ENCODE measurements around the gene OR5D13.

OR5D13 gene, protein sequence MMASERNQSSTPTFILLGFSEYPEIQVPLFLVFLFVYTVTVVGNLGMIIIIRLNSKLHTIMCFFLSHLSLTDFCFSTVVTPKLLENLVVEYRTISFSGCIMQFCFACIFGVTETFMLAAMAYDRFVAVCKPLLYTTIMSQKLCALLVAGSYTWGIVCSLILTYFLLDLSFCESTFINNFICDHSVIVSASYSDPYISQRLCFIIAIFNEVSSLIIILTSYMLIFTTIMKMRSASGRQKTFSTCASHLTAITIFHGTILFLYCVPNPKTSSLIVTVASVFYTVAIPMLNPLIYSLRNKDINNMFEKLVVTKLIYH

GRCh38 chr11:55773138-55773537, at the start of gene OR5D13:
TSS of gene OR5D13 (plus strand) at chr11:55773438. CDS start at chr11:55773438, 0 bp downstream.
- no peaks in the 10 kb centered on the region for H3K36me3 ChIP-seq
- no peak within 1 kb of the TSS for H3K4me3 ChIP-seq (ENCODE audit: low read depth, low read length)
- no peak for DNase-seq
- H3K27ac ChIP-seq = no peak within 1 kb of the TSS
- peaks cover 3% of the 10 kb centered on the region for H3K27me3 ChIP-seq (ENCODE audit: insufficient read depth, low read depth, severe bottlenecking)
- no peak for TF ChIP-seq CTCF (IDR thresholded peaks at IDR 0.05; ENCODE audit: low read depth, low read length)
- H3K9me3 ChIP-seq (ENCODE audit: severe bottlenecking) = no peaks in the 10 kb centered on the region

DNA sequence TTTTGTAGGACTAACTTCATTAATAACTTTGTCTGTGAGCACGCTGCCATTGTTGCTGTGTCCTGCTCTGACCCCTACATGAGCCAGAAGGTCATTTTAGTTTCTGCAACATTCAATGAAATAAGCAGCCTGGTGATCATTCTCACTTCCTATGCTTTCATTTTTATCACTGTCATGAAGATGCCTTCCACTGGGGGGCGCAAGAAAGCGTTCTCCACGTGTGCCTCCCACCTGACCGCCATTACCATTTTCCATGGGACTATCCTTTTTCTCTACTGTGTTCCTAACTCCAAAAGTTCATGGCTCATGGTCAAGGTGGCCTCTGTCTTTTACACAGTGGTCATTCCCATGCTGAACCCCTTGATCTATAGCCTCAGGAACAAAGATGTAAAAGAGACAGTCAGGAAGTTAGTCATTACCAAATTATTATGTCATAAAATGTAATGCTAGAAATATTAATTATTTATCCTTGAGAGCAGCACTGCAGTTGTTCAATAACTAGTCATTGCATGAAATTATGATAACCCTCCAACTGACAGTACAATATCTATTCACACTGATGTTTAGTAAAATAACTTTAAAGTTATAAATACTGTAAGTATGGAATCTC, 46.4 kb upstream of the OR5D13 start:
- no peak overlapping the region for H3K4me3 ChIP-seq (ENCODE audit: low read depth, low read length)
- H3K27me3 ChIP-seq (ENCODE audit: insufficient read depth, low read depth, severe bottlenecking) = peaks cover 22% of the 10 kb centered on the region
- DNase-seq = peak; percentile 13
- no peaks in the 10 kb centered on the region for H3K36me3 ChIP-seq
- H3K27ac ChIP-seq = no peak overlapping the region
- no peaks in the 10 kb centered on the region for H3K9me3 ChIP-seq (ENCODE audit: severe bottlenecking)
- peak; percentile 39; the same call in 1 of the 2 replicates for TF ChIP-seq CTCF (IDR thresholded peaks at IDR 0.05; ENCODE audit: low read depth, low read length)

- H3K36me3 ChIP-seq = no peaks in the 10 kb centered on the region
- no peak overlapping the region for H3K4me3 ChIP-seq (ENCODE audit: low read depth, low read length)
- no peak overlapping the region for H3K27ac ChIP-seq
- DNase-seq = no peak
- no peaks in the 10 kb centered on the region for H3K9me3 ChIP-seq (ENCODE audit: severe bottlenecking)
- H3K27me3 ChIP-seq (ENCODE audit: insufficient read depth, low read depth, severe bottlenecking) = peaks cover 18% of the 10 kb centered on the region
- TF ChIP-seq CTCF (IDR thresholded peaks at IDR 0.05; ENCODE audit: low read depth, low read length) = no peak
Observed at GRCh38 chr11:55732936-55733335, 40.3 kb upstream of the OR5D13 start.

DNA sequence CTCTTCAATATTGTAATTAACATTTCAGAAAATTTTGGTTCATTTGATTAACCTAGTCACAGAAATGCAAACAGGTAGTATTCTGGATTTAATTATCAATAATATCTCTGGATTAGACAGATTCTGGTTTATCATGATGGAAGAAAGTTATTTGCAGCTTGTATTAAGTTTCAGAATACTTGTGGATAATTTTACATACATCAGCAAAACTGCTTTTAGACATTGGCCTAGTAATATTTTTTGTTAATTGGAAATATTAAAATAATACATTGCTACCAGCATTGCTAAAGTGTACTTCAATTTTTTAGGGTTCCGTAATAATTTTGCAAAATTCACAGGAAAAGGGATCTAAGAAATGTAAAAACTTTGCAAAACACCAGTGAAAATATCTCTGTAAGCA, 18.4 kb downstream of the OR5D13 start:
- H3K4me3 ChIP-seq (ENCODE audit: low read depth, low read length) = no peak overlapping the region
- DNase-seq = no peak
- no peak overlapping the region for H3K27ac ChIP-seq
- TF ChIP-seq CTCF (IDR thresholded peaks at IDR 0.05; ENCODE audit: low read depth, low read length) = no peak
- H3K27me3 ChIP-seq (ENCODE audit: insufficient read depth, low read depth, severe bottlenecking) = peaks cover 6% of the 10 kb centered on the region
- no peaks in the 10 kb centered on the region for H3K36me3 ChIP-seq
- no peaks in the 10 kb centered on the region for H3K9me3 ChIP-seq (ENCODE audit: severe bottlenecking)

DNA sequence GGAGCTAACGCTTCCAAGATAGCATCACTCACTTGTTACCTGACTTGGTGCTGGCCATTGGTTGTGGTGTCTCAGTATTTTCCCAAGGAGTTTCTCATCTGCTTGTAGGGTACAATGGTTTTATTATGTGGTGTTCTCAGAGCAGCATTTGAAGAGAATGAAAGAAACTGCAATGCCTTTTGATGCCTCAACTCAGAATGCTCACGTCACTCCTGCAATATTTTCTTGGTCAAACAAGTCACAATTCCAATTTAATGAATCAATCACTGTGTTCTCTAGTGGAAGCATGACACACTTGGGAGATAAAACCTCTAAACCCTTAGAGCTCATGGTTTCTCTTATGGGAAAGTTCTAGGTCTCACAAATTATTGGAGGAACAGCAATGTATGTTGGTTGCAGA, 20.1 kb downstream of the OR5D13 start:
- Histone ChIP-seq H3K36me3 (no peaks in the 10 kb centered on the region), H3K4me3 (ENCODE audit: low read depth, low read length) (no peak overlapping the region), H3K9me3 (ENCODE audit: severe bottlenecking) (no peaks in the 10 kb centered on the region), H3K27me3 (ENCODE audit: insufficient read depth, low read depth, severe bottlenecking) (peaks cover 3% of the 10 kb centered on the region), H3K27ac (no peak overlapping the region)
- DNase-seq = no peak
- no peak for TF ChIP-seq CTCF (IDR thresholded peaks at IDR 0.05; ENCODE audit: low read depth, low read length)

Data from WERI-Rb-1 (cell line).